IMR-90 (cell line): ENCODE results near the gene CRYGC.

Experiments used
- POLR2A ChIP-seq: IDR thresholded peaks from 2 replicates; pipeline ENCODE4 v1.6.1; 2012; ENCODE audit warnings: mild to moderate bottlenecking, low read depth, low read length
- TF ChIP-seq, protein P1 (sequence below): conservative IDR thresholded peaks from 2 replicates; pipeline ENCODE4 v1.5.1; 2012; ENCODE audit warnings: mild to moderate bottlenecking, low read depth, low read length, improper control_type of control experiment

DNA sequence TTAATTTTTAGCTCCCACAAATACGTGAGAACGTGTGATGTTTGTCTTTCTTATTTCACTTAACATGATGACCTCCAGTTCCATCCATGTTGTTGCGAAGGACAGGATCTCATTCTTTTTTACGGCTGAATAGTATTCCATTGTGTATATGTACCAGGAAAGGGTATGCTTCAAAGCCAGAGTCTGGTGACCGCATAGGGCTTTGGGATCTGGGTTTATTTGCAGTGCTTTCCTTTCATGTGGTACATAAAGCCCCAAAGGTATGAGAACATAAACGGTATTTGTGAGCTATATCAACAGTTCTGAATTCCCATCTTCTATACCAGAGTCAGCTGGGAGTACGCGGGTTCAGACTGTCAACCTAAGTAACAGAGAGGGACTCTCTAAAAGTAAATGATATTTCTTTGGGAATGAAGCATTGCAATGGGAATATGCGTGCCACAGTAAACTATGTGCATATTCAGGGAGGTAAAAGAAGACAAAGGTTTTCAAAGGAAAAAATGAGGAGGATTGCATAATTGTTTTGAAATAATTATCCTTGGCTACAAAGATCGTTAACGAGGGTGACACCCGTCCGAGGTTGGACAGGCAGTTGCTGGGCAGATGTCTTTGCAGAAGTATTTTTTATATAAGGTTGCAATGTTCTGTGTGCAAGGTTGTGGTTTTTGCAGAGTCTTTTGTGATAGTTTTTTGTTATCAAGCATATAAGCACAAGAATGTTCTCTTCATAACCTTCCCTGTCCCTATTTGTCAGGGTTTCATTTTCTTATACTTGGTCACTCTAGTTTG is 29.8 kb downstream of the CRYGC start:
- TF ChIP-seq POLR2A: no peak
- TF ChIP-seq, protein P1, sequence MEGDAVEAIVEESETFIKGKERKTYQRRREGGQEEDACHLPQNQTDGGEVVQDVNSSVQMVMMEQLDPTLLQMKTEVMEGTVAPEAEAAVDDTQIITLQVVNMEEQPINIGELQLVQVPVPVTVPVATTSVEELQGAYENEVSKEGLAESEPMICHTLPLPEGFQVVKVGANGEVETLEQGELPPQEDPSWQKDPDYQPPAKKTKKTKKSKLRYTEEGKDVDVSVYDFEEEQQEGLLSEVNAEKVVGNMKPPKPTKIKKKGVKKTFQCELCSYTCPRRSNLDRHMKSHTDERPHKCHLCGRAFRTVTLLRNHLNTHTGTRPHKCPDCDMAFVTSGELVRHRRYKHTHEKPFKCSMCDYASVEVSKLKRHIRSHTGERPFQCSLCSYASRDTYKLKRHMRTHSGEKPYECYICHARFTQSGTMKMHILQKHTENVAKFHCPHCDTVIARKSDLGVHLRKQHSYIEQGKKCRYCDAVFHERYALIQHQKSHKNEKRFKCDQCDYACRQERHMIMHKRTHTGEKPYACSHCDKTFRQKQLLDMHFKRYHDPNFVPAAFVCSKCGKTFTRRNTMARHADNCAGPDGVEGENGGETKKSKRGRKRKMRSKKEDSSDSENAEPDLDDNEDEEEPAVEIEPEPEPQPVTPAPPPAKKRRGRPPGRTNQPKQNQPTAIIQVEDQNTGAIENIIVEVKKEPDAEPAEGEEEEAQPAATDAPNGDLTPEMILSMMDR: no peak
